Suprapubic skin (tissue), 4 donors: ENCODE data around the gene CLEC2L. TPM values are rescaled to one million over a fixed set of nuclear protein-coding genes. Genes with fewer than 3 reads are reported as not detected.

Source experiments
- DNase-seq, 2 donors: peaks; one replicate each; pipeline ENCODE4 v3.0.0-alpha.2; 2019; ENCODE audit warnings: low spot score in 2 of 2
- H3K27ac ChIP-seq: fragments of 200-600 bp; sonication (generic); one replicate; pipeline ENCODE4 v1.5.1; 2019
- H3K27me3 ChIP-seq: fragments of 200-600 bp; sonication (generic); one replicate; pipeline ENCODE4 v1.5.1; 2019
- H3K36me3 ChIP-seq: fragments of 200-600 bp; sonication (generic); one replicate; pipeline ENCODE4 v1.5.1; 2019
- H3K4me1 ChIP-seq: fragments of 200-600 bp; sonication (generic); one replicate; pipeline ENCODE4 v1.5.1; 2019
- H3K4me3 ChIP-seq: fragments of 200-600 bp; sonication (generic); one replicate; pipeline ENCODE4 v1.5.1; 2019; ENCODE audit warnings: mild to moderate bottlenecking
- H3K9me3 ChIP-seq: fragments of 200-600 bp; sonication (generic); one replicate; pipeline ENCODE4 v1.5.1; 2019
- CTCF ChIP-seq, 2 donors: fragments of 200-600 bp in 1 of 2; fragments of 450-650 bp in 1 of 2; sonication (generic) in 1 of 2; IDR thresholded peaks; one replicate each; pipeline ENCODE4 v1.5.1; 2016 to 2019; ENCODE audit warnings: antibody characterized with exemption in 2 of 2, mild to moderate bottlenecking in 1 of 2, moderate library complexity in 1 of 2
- EP300 ChIP-seq: sonication (generic); formaldehyde crosslinking; IDR thresholded peaks from one replicate; pipeline ENCODE4 v1.6.1; 2017; ENCODE audit warnings: antibody characterized with exemption
- POLR2A ChIP-seq, 2 donors: fragments of 450-650 bp; IDR thresholded peaks; one replicate each; pipeline ENCODE4 v1.6.1; 2017; ENCODE audit warnings: antibody characterized with exemption in 2 of 2, mild to moderate bottlenecking in 2 of 2, moderate library complexity in 2 of 2
- POLR2AphosphoS5 ChIP-seq, 3 donors: sonication (generic); formaldehyde crosslinking; IDR thresholded peaks; one replicate each; pipeline ENCODE4 v1.6.1; 2017; ENCODE audit warnings: antibody characterized with exemption in 3 of 3
- WGBS: methylation state at CpG from one replicate; pipeline ENCODE4 v1.1.5; 2018; 5-methylcytosine and 5-hydroxymethylcytosine counted together
- total RNA-seq, 4 donors: library from RNA; depleted of rRNA; stranded (reverse); fragments of >200 nt; gene quantifications; one replicate each; pipeline ENCODE4 v1.1.0, GENCODE V29; 2016

The CLEC2L gene
- total RNA-seq, 4 donors from 2014 or later = 0.34 TPM; not detected in 3

GRCh38 chr7:139557857-139558581 is 34.5 kb downstream of the CLEC2L start:
- H3K36me3 ChIP-seq = no peaks in the 10 kb centered on the region
- DNase-seq = no peak
- TF ChIP-seq POLR2A (IDR thresholded peaks at IDR 0.05) (no peak), EP300 (no peak), CTCF (IDR thresholded peaks at IDR 0.05) (no peak), POLR2AphosphoS5 (IDR thresholded peaks at IDR 0.05) (no peak)

DNA sequence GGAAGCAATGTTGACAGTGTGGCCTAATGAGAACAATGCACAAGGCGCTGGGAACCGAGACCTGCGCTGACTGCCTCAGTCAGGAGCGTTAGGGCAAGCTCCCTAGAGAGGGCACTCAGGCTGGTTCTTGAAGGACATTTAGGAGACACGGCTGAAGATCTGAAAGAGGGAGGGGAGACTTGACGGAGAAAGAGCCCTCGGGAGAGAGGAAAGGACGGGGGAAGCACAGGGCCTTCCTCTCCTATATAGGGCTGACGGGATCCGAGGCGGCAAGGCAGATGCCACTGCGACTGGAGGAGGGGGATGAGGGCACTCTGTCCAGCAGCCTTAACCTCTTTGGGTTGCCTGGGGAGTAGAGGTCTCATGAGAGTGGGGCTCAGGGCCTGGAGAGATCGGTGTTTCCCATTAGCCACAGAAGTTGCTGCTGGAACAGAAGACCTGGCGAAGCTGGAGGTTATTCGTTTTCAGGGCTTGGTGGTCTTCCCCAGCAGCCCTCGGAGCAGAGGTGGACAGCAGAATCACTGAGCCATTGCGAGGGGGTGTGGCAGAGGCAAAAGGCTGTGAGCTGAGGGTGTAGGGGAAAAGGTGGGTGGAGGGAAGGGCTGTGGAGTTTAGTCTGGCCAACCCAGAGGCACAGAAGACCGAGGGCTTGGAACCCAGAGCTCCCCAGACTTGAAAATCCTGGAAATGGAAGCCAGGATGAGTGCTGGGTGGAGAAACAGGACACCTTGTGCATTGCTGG is 36.0 kb downstream of the CLEC2L start:
- 82% methylated on average over 18 of the region's 18 CpGs for WGBS
- no peaks in the 10 kb centered on the region for H3K9me3 ChIP-seq
- TF ChIP-seq EP300 (no peak), POLR2AphosphoS5 (IDR thresholded peaks at IDR 0.05) (no peak), POLR2A (IDR thresholded peaks at IDR 0.05) (no peak), CTCF (IDR thresholded peaks at IDR 0.05) (no peak)
- no peaks in the 10 kb centered on the region for H3K36me3 ChIP-seq
- no peak overlapping the region for H3K4me3 ChIP-seq
- peak in 1 of 2 donors; percentile 4 for DNase-seq
- no peak overlapping the region for H3K27ac ChIP-seq
- no peaks in the 10 kb centered on the region for H3K4me1 ChIP-seq
- H3K27me3 ChIP-seq = peaks cover 3% of the 10 kb centered on the region

More at GRCh38 chr7:139557857-139558581, 34.5 kb downstream of the CLEC2L start:
- H3K4me3 ChIP-seq = no peak overlapping the region
- H3K9me3 ChIP-seq = no peaks in the 10 kb centered on the region
- 69% methylated on average over 8 of the region's 8 CpGs for WGBS
- peaks cover 3% of the 10 kb centered on the region for H3K27me3 ChIP-seq
- no peak overlapping the region for H3K27ac ChIP-seq
- no peaks in the 10 kb centered on the region for H3K4me1 ChIP-seq

DNA sequence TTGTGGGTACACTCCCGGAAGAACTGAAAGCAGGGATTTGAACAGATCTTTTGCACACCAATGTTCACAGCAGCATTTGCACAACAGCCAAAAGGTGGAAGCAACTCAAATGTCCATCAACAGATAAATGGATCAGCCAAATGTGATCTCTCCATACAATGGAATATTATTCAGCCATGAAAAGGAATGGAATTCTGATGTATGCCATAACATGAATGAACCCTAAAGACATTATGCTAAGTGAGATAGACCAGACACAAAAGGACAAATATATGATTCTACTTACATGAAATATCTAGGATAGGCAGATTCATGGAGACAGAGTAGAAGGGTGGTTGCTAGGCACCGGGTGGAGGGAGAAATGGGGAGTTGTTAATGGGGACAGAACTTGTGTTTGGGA is 36.7 kb downstream of the CLEC2L start:
- DNase-seq = no peak
- Histone ChIP-seq H3K36me3 (no peaks in the 10 kb centered on the region), H3K27me3 (peaks cover 3% of the 10 kb centered on the region), H3K9me3 (no peaks in the 10 kb centered on the region), H3K4me1 (no peaks in the 10 kb centered on the region), H3K27ac (no peak overlapping the region), H3K4me3 (no peak overlapping the region)
- WGBS = 83% methylated on average over 2 of the region's 2 CpGs
- TF ChIP-seq POLR2AphosphoS5 (IDR thresholded peaks at IDR 0.05) = no peak
- TF ChIP-seq CTCF (IDR thresholded peaks at IDR 0.05) = no peak
- TF ChIP-seq POLR2A (IDR thresholded peaks at IDR 0.05) = no peak
- TF ChIP-seq EP300 = no peak

- H3K27me3 ChIP-seq = peaks cover 3% of the 10 kb centered on the region
- H3K9me3 ChIP-seq = no peaks in the 10 kb centered on the region
- H3K27ac ChIP-seq = no peak overlapping the region
- no peaks in the 10 kb centered on the region for H3K36me3 ChIP-seq
- DNase-seq = peak in 1 of 2 donors; percentile 62
- no peaks in the 10 kb centered on the region for H3K4me1 ChIP-seq
- TF ChIP-seq EP300 (no peak), POLR2AphosphoS5 (IDR thresholded peaks at IDR 0.05) (no peak), POLR2A (IDR thresholded peaks at IDR 0.05) (no peak), CTCF (IDR thresholded peaks at IDR 0.05) (no peak)
- WGBS = 89% methylated on average over 11 of the region's 11 CpGs
- H3K4me3 ChIP-seq = no peak overlapping the region
Observed at GRCh38 chr7:139560678-139561077, 37.2 kb downstream of the CLEC2L start.

DNA sequence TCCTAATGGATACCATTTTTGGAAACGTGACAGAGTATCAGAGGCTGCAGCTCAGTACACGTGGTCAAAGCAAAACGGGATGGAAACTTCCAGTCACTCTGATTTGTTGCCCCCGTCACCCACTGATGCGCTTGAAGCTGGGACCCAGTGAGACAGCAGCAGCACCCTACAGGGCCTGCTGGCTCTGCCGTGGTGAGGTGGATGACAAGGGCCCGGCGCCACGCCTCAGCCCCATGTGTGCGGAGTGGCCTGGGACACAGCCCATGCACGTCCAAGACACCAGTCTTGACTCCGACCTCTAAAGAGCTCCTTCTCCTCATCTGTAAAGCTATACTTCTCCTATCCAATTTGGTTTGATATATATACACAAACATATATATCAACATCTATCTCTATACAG is 39.0 kb downstream of the CLEC2L start:
- 96% methylated on average over 12 of the region's 12 CpGs for WGBS
- no peaks in the 10 kb centered on the region for H3K4me1 ChIP-seq
- H3K27ac ChIP-seq = no peak overlapping the region
- peak in 1 of 2 donors; percentile 31 for DNase-seq
- TF ChIP-seq CTCF (IDR thresholded peaks at IDR 0.05) (no peak), EP300 (no peak), POLR2AphosphoS5 (IDR thresholded peaks at IDR 0.05) (no peak), POLR2A (IDR thresholded peaks at IDR 0.05) (no peak)
- no peak overlapping the region for H3K4me3 ChIP-seq
- H3K27me3 ChIP-seq = peaks cover 3% of the 10 kb centered on the region
- no peaks in the 10 kb centered on the region for H3K9me3 ChIP-seq
- no peaks in the 10 kb centered on the region for H3K36me3 ChIP-seq
